Sigmoid colon (tissue), 7 donors: ENCODE measurements around the gene PPAT. TPM values are rescaled to one million over a fixed set of nuclear protein-coding genes. Genes with fewer than 3 reads are reported as not detected.

Experiments
- DNase-seq: peaks from one replicate; pipeline ENCODE4 v3.0.0-alpha.2; 2019
- H3K27ac ChIP-seq, 4 donors: fragments of 200-600 bp; sonication (generic); one replicate each; pipeline ENCODE4 v1.5.1; 2016 to 2019; ENCODE audit warnings: mild to moderate bottlenecking in 1 of 4
- H3K27me3 ChIP-seq, 3 donors: fragments of 200-600 bp; sonication (generic); one replicate each; pipeline ENCODE4 v1.5.1; 2019; ENCODE audit warnings: mild to moderate bottlenecking in 1 of 3
- H3K36me3 ChIP-seq, 4 donors: fragments of 200-600 bp; sonication (generic); one replicate each; pipeline ENCODE4 v1.5.1; 2016 to 2019
- H3K4me1 ChIP-seq, 4 donors: fragments of 200-600 bp; sonication (generic); one replicate each; pipeline ENCODE4 v1.5.1; 2017 to 2019
- H3K4me3 ChIP-seq, 4 donors: fragments of 200-600 bp; sonication (generic); one replicate each; pipeline ENCODE4 v1.5.1; 2017 to 2019; ENCODE audit warnings: mild to moderate bottlenecking in 2 of 4, moderate library complexity in 1 of 4
- H3K9me3 ChIP-seq, 4 donors: fragments of 200-600 bp in 3 of 4; sonication (generic) in 3 of 4; one replicate each; pipeline versions ENCODE4 v1.5.1 to v1.6.1; 2013 to 2019
- CTCF ChIP-seq, 4 experiments: fragments of 450-650 bp in 3 of 4; fragments of 200-600 bp in 1 of 4; IDR thresholded peaks; one replicate each; pipeline ENCODE4 v1.5.1; 2016 to 2019; ENCODE audit warnings: antibody characterized with exemption in 4 of 4, mild to moderate bottlenecking in 3 of 4, moderate library complexity in 2 of 4
- EP300 ChIP-seq, 4 donors: sonication (generic); formaldehyde crosslinking; IDR thresholded peaks; one replicate each; pipeline ENCODE4 v1.6.1; 2017; ENCODE audit warnings: antibody characterized with exemption in 4 of 4
- POLR2A ChIP-seq, 2 donors: fragments of 450-650 bp; IDR thresholded peaks; one replicate each; pipeline ENCODE4 v1.6.1; 2016; ENCODE audit warnings: antibody characterized with exemption in 2 of 2, mild to moderate bottlenecking in 2 of 2, moderate library complexity in 2 of 2
- POLR2AphosphoS5 ChIP-seq, 4 donors: sonication (generic); formaldehyde crosslinking; IDR thresholded peaks; one replicate each; pipeline ENCODE4 v1.6.1; 2017; ENCODE audit warnings: antibody characterized with exemption in 4 of 4
- WGBS, 2 donors: extraction: QIAGEN DNeasy Blood & Tissue Kit; methylation state at CpG; one replicate each; pipeline ENCODE4 v1.1.7; 2013; 5-methylcytosine and 5-hydroxymethylcytosine counted together
- intact Hi-C: fragments of 100-400 bp; cut with DNase I; formaldehyde crosslinking; loops from one replicate; pipeline ENCODE4 v1.15.1; 2023
- polyA plus RNA-seq, 3 donors: library from polyadenylated mRNA; stranded (reverse); fragments of 200-250 nt; gene quantifications; one replicate each; pipeline ENCODE4 v1.2.3, GENCODE V29; 2013
- total RNA-seq, 4 donors: library from RNA; depleted of rRNA; stranded (reverse); fragments of >200 nt; gene quantifications; one replicate each; pipeline ENCODE4 v1.1.0, GENCODE V29; 2016
- donor health status: healthy with polysubstance abuse.
- donor health status: Bipolar disorder and iron deficiency.
- donor health status: healthy.

PPAT gene
- total and polyA plus RNA-seq, 7 donors = 0.60 to 6.3 (median 4.4) TPM

- H3K27ac ChIP-seq = no peak overlapping the region
- 57 to 72% methylated on average over 5 of the region's 5 CpGs for WGBS, 2 donors
- intact Hi-C loops = loop anchor here (1.0 to 2.0 kb wide), 3 partner anchors 44 to 412 kb away; no protein-coding TSS in a partner anchor
- no peaks in the 10 kb centered on the region for H3K4me1 ChIP-seq
- H3K9me3 ChIP-seq = no peaks in the 10 kb centered on the region
- H3K36me3 ChIP-seq = no peaks in the 10 kb centered on the region
- no peak overlapping the region for H3K4me3 ChIP-seq
- no peaks in the 10 kb centered on the region for H3K27me3 ChIP-seq
- DNase-seq = no peak
- TF ChIP-seq POLR2AphosphoS5 (IDR thresholded peaks at IDR 0.05) (no peak), POLR2A (IDR thresholded peaks at IDR 0.05) (no peak), EP300 (IDR thresholded peaks at IDR 0.05) (no peak), CTCF (IDR thresholded peaks at IDR 0.05) (peak in 3 of 4 experiments; percentile 34 to 60 (median 41))
Observed at GRCh38 chr4:56424697-56425514, 10.5 kb downstream of the PPAT start.

GRCh38 chr4:56424176-56424575 is 11.2 kb downstream of the PPAT start:
- WGBS, 2 donors = 93 to 94% methylated on average over 5 of the region's 5 CpGs
- intact Hi-C loops = loop anchor here (1.0 to 2.0 kb wide), 3 partner anchors 45 to 413 kb away; no protein-coding TSS in a partner anchor
- no peak for TF ChIP-seq POLR2AphosphoS5 (IDR thresholded peaks at IDR 0.05)
- no peak for TF ChIP-seq CTCF (IDR thresholded peaks at IDR 0.05)
- TF ChIP-seq POLR2A (IDR thresholded peaks at IDR 0.05) = no peak
- no peak for TF ChIP-seq EP300 (IDR thresholded peaks at IDR 0.05)
- Histone ChIP-seq H3K9me3 (no peaks in the 10 kb centered on the region), H3K27ac (no peak overlapping the region), H3K36me3 (no peaks in the 10 kb centered on the region), H3K4me3 (no peak overlapping the region), H3K27me3 (no peaks in the 10 kb centered on the region), H3K4me1 (no peaks in the 10 kb centered on the region)
- DNase-seq = no peak

GRCh38 chr4:56417396-56417795 is 18.0 kb downstream of the PPAT start:
- intact Hi-C loops = no loop called here
- no peaks in the 10 kb centered on the region for H3K27me3 ChIP-seq
- no peak for DNase-seq
- no peak for TF ChIP-seq POLR2AphosphoS5 (IDR thresholded peaks at IDR 0.05)
- no peak for TF ChIP-seq POLR2A (IDR thresholded peaks at IDR 0.05)
- TF ChIP-seq EP300 (IDR thresholded peaks at IDR 0.05) = no peak
- TF ChIP-seq CTCF (IDR thresholded peaks at IDR 0.05) = no peak
- H3K36me3 ChIP-seq = no peaks in the 10 kb centered on the region
- H3K4me1 ChIP-seq = no peaks in the 10 kb centered on the region
- WGBS, 2 donors = 97 to 99% methylated on average over 3 of the region's 3 CpGs
- H3K27ac ChIP-seq = no peak overlapping the region
- no peak overlapping the region for H3K4me3 ChIP-seq
- no peaks in the 10 kb centered on the region for H3K9me3 ChIP-seq

GRCh38 chr4:56416349-56416748 is 19.1 kb downstream of the PPAT start:
- Histone ChIP-seq H3K4me3 (no peak overlapping the region), H3K27me3 (no peaks in the 10 kb centered on the region), H3K36me3 (no peaks in the 10 kb centered on the region), H3K4me1 (peaks cover 0 to 4% (median 1%) of the 10 kb centered on the region in 4 donors), H3K27ac (no peak overlapping the region), H3K9me3 (no peaks in the 10 kb centered on the region)
- intact Hi-C loops = no loop called here
- WGBS, 2 donors = 76 to 81% methylated on average over 3 of the region's 3 CpGs
- TF ChIP-seq POLR2AphosphoS5 (IDR thresholded peaks at IDR 0.05) (no peak), CTCF (IDR thresholded peaks at IDR 0.05) (no peak), POLR2A (IDR thresholded peaks at IDR 0.05) (no peak)
- DNase-seq = no peak
